SK-N-SH treated with all-trans-retinoic acid at 6 μM for 48 hours (cell line): Measurements from ENCODE around the gene EPHB6.

ENCODE experiments used
- ARNTL ChIP-seq: fragments of 450-650 bp; formaldehyde crosslinking; IDR thresholded peaks from 2 replicates; pipeline ENCODE4 v1.5.0; 2020; ENCODE audit warnings: low read depth, mild to moderate bottlenecking, moderate library complexity, borderline replicate concordance
- CSDC2 ChIP-seq: fragments of 250-450 bp; sonication (Bioruptor Pico); IDR thresholded peaks from 2 replicates; pipeline ENCODE4 v1.5.0; 2020; ENCODE audit warnings: mild to moderate bottlenecking, moderate library complexity
- CSRNP3 ChIP-seq: fragments of 250-450 bp; sonication (Bioruptor Pico); IDR thresholded peaks from 2 replicates; pipeline ENCODE4 v1.5.1; 2021; ENCODE audit warnings: mild to moderate bottlenecking, moderate library complexity
- ISL1 ChIP-seq: fragments of 250-450 bp; sonication (Bioruptor Pico); IDR thresholded peaks from 2 replicates; pipeline ENCODE4 v2.1.2; 2022; ENCODE audit warnings: mild to moderate bottlenecking, moderate library complexity
- OSR1 ChIP-seq: fragments of 250-450 bp; sonication (Bioruptor Pico); IDR thresholded peaks from 2 replicates; pipeline ENCODE4 v1.8.0; 2022; ENCODE audit warnings: moderate library complexity, mild to moderate bottlenecking, inconsistent platforms
- TOX ChIP-seq: fragments of 250-450 bp; sonication (Bioruptor Pico); IDR thresholded peaks from 2 replicates; pipeline ENCODE4 v1.8.0; 2021; ENCODE audit warnings: mild to moderate bottlenecking, moderate library complexity, borderline replicate concordance
- ZC3H10 ChIP-seq: fragments of 250-450 bp; sonication (Bioruptor Pico); IDR thresholded peaks from 2 replicates; pipeline ENCODE4 v1.5.1; 2021; ENCODE audit warnings: mild to moderate bottlenecking, moderate library complexity
- ZFP30 ChIP-seq: fragments of 450-650 bp; formaldehyde crosslinking; IDR thresholded peaks from 2 replicates; pipeline ENCODE4 v1.5.0; 2022; ENCODE audit warnings: mild to moderate bottlenecking, moderate library complexity
- ZNF8 ChIP-seq: fragments of 450-650 bp; formaldehyde crosslinking; IDR thresholded peaks from 2 replicates; pipeline ENCODE4 v1.5.0; 2020; ENCODE audit warnings: mild to moderate bottlenecking, moderate library complexity
- TF ChIP-seq, protein P1 (sequence below): fragments of 250-450 bp; sonication (Bioruptor Pico); IDR thresholded peaks from 2 replicates; pipeline ENCODE4 v1.8.0; 2020; ENCODE audit warnings: mild to moderate bottlenecking, moderate library complexity, borderline replicate concordance
- TF ChIP-seq, protein P2 (sequence below): fragments of 250-450 bp; sonication (Bioruptor Pico); IDR thresholded peaks from 2 replicates; pipeline ENCODE4 v1.5.0; 2020; ENCODE audit warnings: mild to moderate bottlenecking, moderate library complexity
- TF ChIP-seq, protein P3 (sequence below): fragments of 250-450 bp; sonication (Bioruptor Pico); IDR thresholded peaks from 2 replicates; pipeline ENCODE4 v1.5.1; 2020; ENCODE audit warnings: low read depth, mild to moderate bottlenecking, moderate library complexity

- TF ChIP-seq ZNF8 (CRISPR knock-in tag) (no peak), ISL1 (CRISPR knock-in tag) (no peak), CSDC2 (no peak), ARNTL (CRISPR knock-in tag) (no peak), OSR1 (CRISPR knock-in tag) (no peak), ZFP30 (CRISPR knock-in tag) (no peak), TOX (CRISPR knock-in tag) (no peak), ZC3H10 (CRISPR knock-in tag) (no peak), CSRNP3 (no peak)
- TF ChIP-seq, protein P1, sequence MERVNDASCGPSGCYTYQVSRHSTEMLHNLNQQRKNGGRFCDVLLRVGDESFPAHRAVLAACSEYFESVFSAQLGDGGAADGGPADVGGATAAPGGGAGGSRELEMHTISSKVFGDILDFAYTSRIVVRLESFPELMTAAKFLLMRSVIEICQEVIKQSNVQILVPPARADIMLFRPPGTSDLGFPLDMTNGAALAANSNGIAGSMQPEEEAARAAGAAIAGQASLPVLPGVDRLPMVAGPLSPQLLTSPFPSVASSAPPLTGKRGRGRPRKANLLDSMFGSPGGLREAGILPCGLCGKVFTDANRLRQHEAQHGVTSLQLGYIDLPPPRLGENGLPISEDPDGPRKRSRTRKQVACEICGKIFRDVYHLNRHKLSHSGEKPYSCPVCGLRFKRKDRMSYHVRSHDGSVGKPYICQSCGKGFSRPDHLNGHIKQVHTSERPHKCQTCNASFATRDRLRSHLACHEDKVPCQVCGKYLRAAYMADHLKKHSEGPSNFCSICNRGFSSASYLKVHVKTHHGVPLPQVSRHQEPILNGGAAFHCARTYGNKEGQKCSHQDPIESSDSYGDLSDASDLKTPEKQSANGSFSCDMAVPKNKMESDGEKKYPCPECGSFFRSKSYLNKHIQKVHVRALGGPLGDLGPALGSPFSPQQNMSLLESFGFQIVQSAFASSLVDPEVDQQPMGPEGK = no peak
- TF ChIP-seq, protein P2, sequence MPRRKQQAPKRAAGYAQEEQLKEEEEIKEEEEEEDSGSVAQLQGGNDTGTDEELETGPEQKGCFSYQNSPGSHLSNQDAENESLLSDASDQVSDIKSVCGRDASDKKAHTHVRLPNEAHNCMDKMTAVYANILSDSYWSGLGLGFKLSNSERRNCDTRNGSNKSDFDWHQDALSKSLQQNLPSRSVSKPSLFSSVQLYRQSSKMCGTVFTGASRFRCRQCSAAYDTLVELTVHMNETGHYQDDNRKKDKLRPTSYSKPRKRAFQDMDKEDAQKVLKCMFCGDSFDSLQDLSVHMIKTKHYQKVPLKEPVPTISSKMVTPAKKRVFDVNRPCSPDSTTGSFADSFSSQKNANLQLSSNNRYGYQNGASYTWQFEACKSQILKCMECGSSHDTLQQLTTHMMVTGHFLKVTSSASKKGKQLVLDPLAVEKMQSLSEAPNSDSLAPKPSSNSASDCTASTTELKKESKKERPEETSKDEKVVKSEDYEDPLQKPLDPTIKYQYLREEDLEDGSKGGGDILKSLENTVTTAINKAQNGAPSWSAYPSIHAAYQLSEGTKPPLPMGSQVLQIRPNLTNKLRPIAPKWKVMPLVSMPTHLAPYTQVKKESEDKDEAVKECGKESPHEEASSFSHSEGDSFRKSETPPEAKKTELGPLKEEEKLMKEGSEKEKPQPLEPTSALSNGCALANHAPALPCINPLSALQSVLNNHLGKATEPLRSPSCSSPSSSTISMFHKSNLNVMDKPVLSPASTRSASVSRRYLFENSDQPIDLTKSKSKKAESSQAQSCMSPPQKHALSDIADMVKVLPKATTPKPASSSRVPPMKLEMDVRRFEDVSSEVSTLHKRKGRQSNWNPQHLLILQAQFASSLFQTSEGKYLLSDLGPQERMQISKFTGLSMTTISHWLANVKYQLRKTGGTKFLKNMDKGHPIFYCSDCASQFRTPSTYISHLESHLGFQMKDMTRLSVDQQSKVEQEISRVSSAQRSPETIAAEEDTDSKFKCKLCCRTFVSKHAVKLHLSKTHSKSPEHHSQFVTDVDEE = no peak
- TF ChIP-seq, protein P3, sequence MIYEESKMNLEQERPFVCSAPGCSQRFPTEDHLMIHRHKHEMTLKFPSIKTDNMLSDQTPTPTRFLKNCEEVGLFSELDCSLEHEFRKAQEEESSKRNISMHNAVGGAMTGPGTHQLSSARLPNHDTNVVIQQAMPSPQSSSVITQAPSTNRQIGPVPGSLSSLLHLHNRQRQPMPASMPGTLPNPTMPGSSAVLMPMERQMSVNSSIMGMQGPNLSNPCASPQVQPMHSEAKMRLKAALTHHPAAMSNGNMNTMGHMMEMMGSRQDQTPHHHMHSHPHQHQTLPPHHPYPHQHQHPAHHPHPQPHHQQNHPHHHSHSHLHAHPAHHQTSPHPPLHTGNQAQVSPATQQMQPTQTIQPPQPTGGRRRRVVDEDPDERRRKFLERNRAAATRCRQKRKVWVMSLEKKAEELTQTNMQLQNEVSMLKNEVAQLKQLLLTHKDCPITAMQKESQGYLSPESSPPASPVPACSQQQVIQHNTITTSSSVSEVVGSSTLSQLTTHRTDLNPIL (CRISPR knock-in tag) = no peak
Measured at GRCh38 chr7:142883571-142884285, 28.9 kb downstream of the EPHB6 start.
